Testis (tissue), 2 donors: ENCODE measurements around the gene AIFM3.

ENCODE experiments used
- CTCF ChIP-seq, 3 experiments: fragments of 450-650 bp in 2 of 3; fragments of 200-600 bp in 1 of 3; sonication (generic) in 1 of 3; IDR thresholded peaks; one replicate each; pipeline ENCODE4 v1.5.1; 2016 to 2019; ENCODE audit warnings: antibody characterized with exemption in 3 of 3, mild to moderate bottlenecking in 2 of 3, moderate library complexity in 1 of 3
- POLR2A ChIP-seq: fragments of 450-650 bp; IDR thresholded peaks from one replicate; pipeline ENCODE4 v1.6.1; 2017; ENCODE audit warnings: antibody characterized with exemption, mild to moderate bottlenecking, moderate library complexity

GRCh38 chr22:21028277-21029251 is 61.5 kb downstream of the AIFM3 start:
- TF ChIP-seq CTCF (IDR thresholded peaks at IDR 0.05) (no peak), POLR2A (no peak)
